ENCODE measurements around the gene ATP5F1A.

- TF ChIP-seq CTCF (conservative IDR thresholded peaks at IDR 0.05; ENCODE audit: low read depth, low read length), result no peak
- no peak for TF ChIP-seq RAD21 (IDR thresholded peaks at IDR 0.05; ENCODE audit: low read length)
- TF ChIP-seq POLR2A (IDR thresholded peaks at IDR 0.05; ENCODE audit: low read depth, low read length), result no peak
- TF ChIP-seq USF2 (IDR thresholded peaks at IDR 0.05; ENCODE audit: low read depth, low read length), result no peak
- no peak for TF ChIP-seq FOS (IDR thresholded peaks at IDR 0.05; ENCODE audit: low read depth, low read length)
- no peak for TF ChIP-seq CHD1 (IDR thresholded peaks at IDR 0.05; ENCODE audit: low read depth, low read length)
- TF ChIP-seq MAFK (IDR thresholded peaks at IDR 0.05; ENCODE audit: low read depth, low read length), result no peak
Observed at GRCh38 chr18:46053368-46054095, 44.6 kb downstream of the ATP5F1A start.

Measured in IMR-90 (cell line).